Astrocyte of the spinal cord (primary cell): Measurements from ENCODE around the gene SCG5.

Experiments
- DNase-seq: peaks from one replicate; pipeline ENCODE4 v3.0.0; 2011; ENCODE audit warnings: low read depth, low spot score
- H3K4me3 ChIP-seq: 2 replicates; pipeline ENCODE4 v1.5.1; 2011; ENCODE audit warnings: low read depth, mild to moderate bottlenecking, low read length, moderate library complexity
- CTCF ChIP-seq: IDR thresholded peaks from 2 replicates; pipeline ENCODE4 v1.5.1; 2012; ENCODE audit warnings: low read depth, mild to moderate bottlenecking, low read length, inconsistent platforms
- in situ Hi-C: cut with HindIII; loops from 2 replicates; pipeline ENCODE4 v1.10.0; 2017; ENCODE audit warnings: low sequenced_read_pairs

The SCG5 gene

GRCh38 chr15:32682569-32682968 is 41.1 kb downstream of the SCG5 start:
- peak; percentile 84 for DNase-seq
- no peak overlapping the region for H3K4me3 ChIP-seq
- in situ Hi-C loops = no loop called here

GRCh38 chr15:32682977-32683630 is 41.6 kb downstream of the SCG5 start:
- no peak for TF ChIP-seq CTCF
- in situ Hi-C loops = no loop called here
- no peak overlapping the region for H3K4me3 ChIP-seq

More at GRCh38 chr15:32682569-32682968, 41.1 kb downstream of the SCG5 start:
- TF ChIP-seq CTCF = no peak

GRCh38 chr15:32683906-32684584 is 42.5 kb downstream of the SCG5 start:
- no peak overlapping the region for H3K4me3 ChIP-seq
- in situ Hi-C loops = no loop called here
- no peak for TF ChIP-seq CTCF
- peak; percentile 95 for DNase-seq

More at GRCh38 chr15:32682977-32683630, 41.6 kb downstream of the SCG5 start:
- DNase-seq = peak; percentile 35

- in situ Hi-C loops = no loop called here
- H3K4me3 ChIP-seq = no peak overlapping the region
- TF ChIP-seq CTCF = no peak
- peak; percentile 67 for DNase-seq
Measured at GRCh38 chr15:32685576-32685975, 44.1 kb downstream of the SCG5 start.

- H3K4me3 ChIP-seq = no peak overlapping the region
- in situ Hi-C loops = no loop called here
- no peak for TF ChIP-seq CTCF
- DNase-seq = peak; percentile 39
Measured at GRCh38 chr15:32687556-32687955, 46.0 kb downstream of the SCG5 start.

GRCh38 chr15:32688151-32688639 is 46.7 kb downstream of the SCG5 start:
- in situ Hi-C loops = no loop called here
- no peak for TF ChIP-seq CTCF
- H3K4me3 ChIP-seq = no peak overlapping the region
- peak; percentile 36 for DNase-seq
